GM10266 (cell line): ENCODE measurements around the gene RNF121.

Experiments
- DNase-seq: peaks from one replicate; pipeline ENCODE4 v3.0.0; 2012; ENCODE audit errors: extremely low spot score
- TF ChIP-seq, protein P1 (sequence below): IDR thresholded peaks from 2 replicates; pipeline ENCODE4 v1.5.1; 2012; ENCODE audit warnings: mild to moderate bottlenecking, low read depth; ENCODE audit not compliant: control insufficient read depth, insufficient read depth; ENCODE audit errors: missing control alignments

The RNF121 gene

DNA sequence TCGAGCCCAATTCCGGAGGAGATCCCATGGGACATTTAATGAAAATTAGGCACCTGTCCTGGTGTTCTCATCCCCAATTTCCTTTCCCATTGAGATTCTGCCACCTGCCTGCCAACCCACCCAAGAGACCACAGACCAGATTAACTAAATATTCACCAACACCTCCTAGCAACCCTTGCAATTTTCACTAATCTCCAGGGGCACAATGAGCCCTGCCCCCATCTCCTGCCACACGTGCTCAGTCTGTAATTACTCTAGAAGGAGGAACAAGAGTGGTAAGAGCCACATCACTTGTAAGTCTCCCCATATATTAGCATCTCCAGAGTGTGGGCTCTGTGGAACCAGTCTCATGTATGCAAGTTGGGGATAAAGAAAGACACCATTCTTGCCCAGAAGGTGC lies 107.8 kb downstream of the RNF121 start:
- no peak for DNase-seq
- TF ChIP-seq, protein P1, sequence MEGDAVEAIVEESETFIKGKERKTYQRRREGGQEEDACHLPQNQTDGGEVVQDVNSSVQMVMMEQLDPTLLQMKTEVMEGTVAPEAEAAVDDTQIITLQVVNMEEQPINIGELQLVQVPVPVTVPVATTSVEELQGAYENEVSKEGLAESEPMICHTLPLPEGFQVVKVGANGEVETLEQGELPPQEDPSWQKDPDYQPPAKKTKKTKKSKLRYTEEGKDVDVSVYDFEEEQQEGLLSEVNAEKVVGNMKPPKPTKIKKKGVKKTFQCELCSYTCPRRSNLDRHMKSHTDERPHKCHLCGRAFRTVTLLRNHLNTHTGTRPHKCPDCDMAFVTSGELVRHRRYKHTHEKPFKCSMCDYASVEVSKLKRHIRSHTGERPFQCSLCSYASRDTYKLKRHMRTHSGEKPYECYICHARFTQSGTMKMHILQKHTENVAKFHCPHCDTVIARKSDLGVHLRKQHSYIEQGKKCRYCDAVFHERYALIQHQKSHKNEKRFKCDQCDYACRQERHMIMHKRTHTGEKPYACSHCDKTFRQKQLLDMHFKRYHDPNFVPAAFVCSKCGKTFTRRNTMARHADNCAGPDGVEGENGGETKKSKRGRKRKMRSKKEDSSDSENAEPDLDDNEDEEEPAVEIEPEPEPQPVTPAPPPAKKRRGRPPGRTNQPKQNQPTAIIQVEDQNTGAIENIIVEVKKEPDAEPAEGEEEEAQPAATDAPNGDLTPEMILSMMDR: no peak

DNA sequence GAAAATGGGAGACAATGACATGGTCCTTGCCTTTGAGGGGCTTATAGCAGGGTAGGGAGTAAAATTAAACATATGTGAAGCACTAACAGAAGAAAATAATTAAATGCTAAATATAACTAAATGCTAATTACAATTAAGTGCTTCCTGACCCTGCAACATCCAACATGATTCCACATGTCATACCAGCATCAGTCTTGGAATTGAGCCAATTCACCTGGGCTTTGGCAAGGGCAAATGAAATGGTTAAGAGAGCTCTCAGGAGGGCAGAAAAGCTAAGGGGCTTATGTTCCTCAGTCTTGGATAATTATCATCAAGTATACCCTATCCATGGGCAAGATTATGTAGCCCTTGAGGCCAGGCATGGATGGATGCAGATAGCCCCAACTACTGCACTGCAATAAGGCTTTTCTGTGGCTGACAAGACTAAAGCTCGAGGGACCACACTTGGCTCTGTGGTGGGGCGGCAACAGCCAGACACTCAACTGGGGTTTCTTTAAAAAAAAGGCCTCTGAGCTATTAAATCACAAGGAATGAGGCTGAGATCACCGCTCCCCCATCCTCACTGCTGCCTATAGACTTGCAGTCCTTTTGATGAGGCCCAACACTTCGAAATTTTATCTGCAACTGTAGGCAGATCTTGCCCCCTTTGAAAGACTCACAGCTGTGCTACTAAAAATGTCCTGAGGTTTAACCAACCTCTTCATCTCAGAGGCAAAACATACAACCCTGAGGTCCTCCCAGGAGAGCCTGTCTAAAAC lies 108.9 kb downstream of the RNF121 start:
- no peak for DNase-seq

DNA sequence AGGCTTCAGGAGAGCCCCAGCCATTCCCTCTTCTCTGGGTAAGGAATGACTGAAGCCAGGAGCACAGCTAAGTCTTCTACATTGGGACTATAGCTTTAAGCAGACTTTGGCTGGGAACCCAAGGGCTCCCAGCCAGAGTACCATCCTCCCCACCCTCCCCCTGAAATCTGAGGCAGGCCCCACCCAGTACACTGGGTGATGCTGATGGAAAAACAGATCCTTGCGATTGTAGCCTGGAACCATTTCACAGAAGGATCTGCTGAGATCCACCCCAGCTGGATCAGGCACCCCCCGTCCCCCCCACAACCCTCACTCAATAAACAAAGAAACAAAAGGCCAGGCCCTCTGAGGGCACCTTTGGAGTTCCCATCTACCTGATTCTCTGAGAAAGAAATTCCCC lies 109.6 kb downstream of the RNF121 start:
- no peak for DNase-seq
- TF ChIP-seq, protein P1: no peak

More for the DNA sequence above, 108.9 kb downstream of the RNF121 start:
- TF ChIP-seq, protein P1: no peak

DNA sequence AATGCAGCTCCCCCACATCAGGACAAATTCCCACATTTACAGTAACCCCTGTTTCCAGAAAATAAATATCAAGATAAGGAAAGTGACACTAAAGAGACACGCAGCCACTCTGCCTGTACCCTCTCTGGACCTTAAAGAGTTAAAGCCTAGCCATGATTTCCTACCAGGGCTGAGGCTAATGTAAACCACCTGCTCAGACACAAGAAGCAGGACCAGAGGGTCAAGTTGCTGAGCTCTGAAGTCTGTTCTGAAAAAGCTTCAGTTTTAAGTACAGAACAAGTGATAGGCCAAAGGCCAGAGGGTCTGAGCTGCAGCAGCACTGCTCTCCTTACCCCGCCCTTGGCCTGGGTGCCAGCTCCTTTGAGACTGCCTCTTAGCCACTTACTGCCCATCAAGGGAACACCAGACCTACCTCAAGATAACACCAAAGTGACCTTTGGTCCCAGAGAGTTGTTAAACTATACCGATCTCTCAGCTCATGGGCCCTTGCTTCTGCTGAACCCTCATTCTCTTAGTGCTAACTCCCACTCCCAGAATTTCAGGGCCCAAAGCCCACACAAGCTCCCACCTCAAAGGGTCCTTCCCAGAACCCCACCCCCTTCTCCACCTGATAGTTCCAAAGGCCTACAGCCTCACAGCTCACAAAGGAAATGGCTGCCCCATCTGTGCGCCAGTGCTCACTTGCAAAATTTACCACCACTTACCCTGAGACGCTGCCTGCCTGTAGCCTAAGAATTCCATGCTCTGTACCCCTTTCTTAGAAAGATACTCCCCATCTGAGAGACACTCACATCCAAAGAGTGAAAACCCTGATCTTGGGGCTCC lies 110.4 kb downstream of the RNF121 start:
- no peak for DNase-seq
- TF ChIP-seq, protein P1: no peak

DNA sequence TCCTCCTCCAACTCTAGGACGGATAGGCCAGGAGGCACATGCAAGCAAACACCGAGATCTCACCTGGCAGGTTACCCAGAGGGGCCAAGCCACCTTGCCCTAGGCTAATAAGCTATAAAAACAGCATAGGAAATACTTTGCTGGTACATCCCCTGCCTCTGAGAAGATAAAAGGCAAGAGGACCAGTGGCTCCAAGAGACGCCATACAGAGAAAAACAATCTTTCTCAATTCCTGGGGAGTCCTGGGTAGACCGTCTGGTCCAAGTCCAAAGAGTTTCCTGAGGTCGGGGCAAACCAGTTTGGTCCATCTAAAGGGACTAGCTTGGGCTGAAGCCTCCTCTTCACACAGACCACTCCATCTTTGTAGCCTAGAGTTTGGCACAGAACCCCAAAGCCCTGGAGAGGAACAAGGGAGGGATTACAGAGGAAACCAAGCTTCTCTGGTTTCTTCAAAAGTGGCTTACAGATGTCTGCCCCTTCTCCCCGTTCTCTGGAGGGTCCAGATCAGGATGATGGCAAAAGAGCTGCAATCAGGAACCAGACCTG lies 111.1 kb downstream of the RNF121 start:
- TF ChIP-seq, protein P1: no peak
- DNase-seq: no peak

DNA sequence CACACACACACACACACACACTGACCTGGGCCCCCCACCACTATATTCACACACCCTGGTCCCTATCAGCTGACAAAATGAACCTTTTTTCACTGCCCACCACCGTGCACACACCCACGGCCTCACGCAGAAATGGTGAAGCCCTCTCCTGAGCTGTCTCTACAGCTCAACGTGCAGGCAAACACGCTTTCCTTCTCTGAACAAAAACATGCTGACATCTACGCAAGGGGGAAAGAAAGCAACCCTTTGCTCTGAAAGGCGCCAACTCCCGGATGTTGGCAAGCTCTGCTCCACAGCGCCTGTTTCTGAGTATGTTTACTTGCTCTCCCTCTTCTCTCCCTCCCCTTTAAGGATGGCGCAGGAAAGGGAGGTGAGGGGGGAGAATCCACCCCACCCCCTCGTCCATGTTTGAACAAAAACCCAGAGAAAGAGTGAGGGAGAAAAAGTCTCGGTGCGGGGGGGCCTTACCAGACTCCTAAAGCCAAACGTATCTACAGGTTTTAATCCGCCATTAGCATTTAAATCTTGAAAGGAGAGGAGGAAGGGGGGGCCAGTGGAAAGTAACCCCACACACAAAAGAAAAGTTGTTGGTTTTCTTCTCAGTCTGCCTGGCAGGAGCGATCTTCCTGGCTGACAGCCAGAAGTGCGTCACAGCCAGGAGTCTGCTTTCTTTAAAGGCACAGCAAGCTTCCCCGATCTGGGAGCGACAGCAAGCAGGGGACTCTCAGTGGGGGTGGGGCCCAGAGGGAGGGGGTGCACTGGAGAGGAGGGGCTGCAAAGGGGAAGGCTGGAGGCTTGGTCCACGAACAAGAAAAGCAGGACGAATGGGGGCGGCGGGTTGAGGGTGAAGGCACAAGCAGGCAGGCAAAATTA lies 111.9 kb downstream of the RNF121 start:
- TF ChIP-seq, protein P1: no peak
- peak; percentile 50 for DNase-seq
